Measurements from ENCODE around the gene ATAD1.
"Not testable (repeated sequence)": the region's sequence is repeated elsewhere in the genome, so short reads cannot be mapped to it uniquely, and the experiment has no call there.

DNA sequence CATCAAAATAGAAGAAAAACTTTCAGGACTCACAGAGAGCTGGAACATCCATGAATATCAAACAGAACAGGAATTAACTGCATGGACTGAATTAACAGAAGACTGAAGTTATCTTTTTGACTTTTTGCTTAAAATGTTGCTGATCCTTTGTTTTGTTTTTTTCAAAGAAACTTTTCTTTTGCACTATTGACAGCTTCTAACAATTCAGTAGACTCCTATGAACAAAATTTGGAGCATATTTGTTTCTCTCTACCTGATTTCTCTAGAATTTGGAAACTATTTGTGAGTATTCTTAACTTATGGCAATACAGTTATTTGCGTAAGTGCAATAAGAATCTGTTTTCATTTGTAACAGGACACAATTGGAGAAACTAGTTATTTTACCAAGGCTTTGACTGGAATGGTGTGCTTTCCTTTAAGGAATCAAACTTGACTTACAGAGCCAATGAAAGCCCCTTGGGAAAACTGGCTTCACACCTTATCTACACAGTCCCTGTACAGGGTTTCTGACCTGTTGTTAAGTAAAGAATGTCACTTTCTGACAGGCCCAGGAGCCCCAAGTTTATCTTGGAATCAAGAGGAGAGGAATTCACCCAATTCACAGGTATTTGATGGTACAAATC lies 16.1 kb downstream of the ATAD1 start:
- TF ChIP-seq EZH2 (IDR thresholded peaks at IDR 0.05); POLR2AphosphoS5 (IDR thresholded peaks at IDR 0.05; ENCODE audit: borderline replicate concordance, low read depth, low read length): not testable (repeated sequence)

Data from SK-N-MC (cell line).